Esophagus squamous epithelium (tissue), 4 donors: ENCODE data around the gene SAPCD2.

Experiments
- CTCF ChIP-seq, 6 experiments: fragments of 450-650 bp in 4 of 6; fragments of 200-600 bp in 2 of 6; sonication (generic) in 2 of 6; IDR thresholded peaks; one replicate each; pipeline ENCODE4 v1.5.1; 2016 to 2019; ENCODE audit warnings: antibody characterized with exemption in 6 of 6, mild to moderate bottlenecking in 4 of 6, moderate library complexity in 4 of 6
- POLR2A ChIP-seq, 4 donors: fragments of 450-650 bp; IDR thresholded peaks; one replicate each; pipeline ENCODE4 v1.6.1; 2017; ENCODE audit warnings: antibody characterized with exemption in 4 of 4, mild to moderate bottlenecking in 4 of 4, moderate library complexity in 3 of 4

GRCh38 chr9:137088121-137088520, 17.8 kb upstream of the SAPCD2 start:
- no peak for TF ChIP-seq POLR2A (IDR thresholded peaks at IDR 0.05)
- no peak for TF ChIP-seq CTCF (IDR thresholded peaks at IDR 0.05)
